ENCODE data around the gene CAB39L. TPM values are rescaled to one million over a fixed set of nuclear protein-coding genes. Genes with fewer than 3 reads are reported as not detected.

The CAB39L gene
- polyA plus RNA-seq, 1 of the 3 experiments (the other 2 are of a cell fraction) = 2.6 TPM

DNA sequence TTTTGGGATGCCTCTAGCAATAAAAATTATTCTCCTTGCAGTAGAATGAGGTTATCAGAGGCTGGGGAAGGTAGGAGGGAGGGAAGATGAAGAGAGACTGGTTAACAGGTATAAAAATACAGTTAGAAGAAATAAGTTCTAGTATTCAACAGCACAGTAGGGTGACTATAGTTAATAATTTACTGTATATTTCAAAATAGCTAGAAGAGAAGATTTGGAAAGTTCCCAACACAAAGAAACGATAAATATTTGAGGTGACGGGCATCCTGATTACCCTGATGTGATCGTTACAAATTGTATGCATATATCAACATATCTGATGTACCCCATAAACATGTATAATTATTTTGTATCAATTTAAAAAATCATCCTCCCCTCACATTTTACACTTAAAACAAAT lies 102.3 kb downstream of the CAB39L start:
- Histone ChIP-seq H3K4me3 (ENCODE audit: low read depth in 2 of 2, low read length in 1 of 2) (no peak overlapping the region), H4K20me1 (ENCODE audit: insufficient read depth) (no peaks in the 10 kb centered on the region), H2AFZ (ENCODE audit: low read depth) (no peak overlapping the region), H3K4me1 (ENCODE audit: control insufficient read depth in 1 of 2, insufficient read depth in 2 of 2, low read depth in 1 of 2, low read length in 1 of 2) (no peaks in the 10 kb centered on the region), H3K79me2 (ENCODE audit: insufficient read depth) (no peaks in the 10 kb centered on the region), H3K9me2 (no peaks in the 10 kb centered on the region), H3K27ac (ENCODE audit: low read depth in 2 of 2, low read length in 1 of 2) (no peak overlapping the region), H3K9me3 (no peaks in the 10 kb centered on the region), H3K36me3 (replicated peaks in 1 of 2; ENCODE audit: control insufficient read depth in 1 of 2, insufficient read depth in 2 of 2, low read length in 1 of 2) (no peaks in the 10 kb centered on the region), H3F3A (replicated peaks; ENCODE audit: insufficient read depth) (no peaks in the 10 kb centered on the region), H3K9ac (no peak overlapping the region), H3K4me2 (no peak overlapping the region), H3K27me3 (ENCODE audit: insufficient read depth) (no peaks in the 10 kb centered on the region)
- DNase-seq = no peak
- ChIA-PET POLR2A (no interaction called here), CTCF (no interaction called here)
- 95% methylated on average over 3 of the region's 3 CpGs for WGBS (ENCODE audit: low lambda C conversion rate)
- no peak for TF ChIP-seq RAD21 (IDR thresholded peaks at IDR 0.05; ENCODE audit: low read length)
- TF ChIP-seq FOXJ3 (CRISPR knock-in tag; IDR thresholded peaks at IDR 0.05) = no peak
- no peak for TF ChIP-seq MEF2A (IDR thresholded peaks at IDR 0.05; ENCODE audit: borderline replicate concordance, low read depth)
- no peak for TF ChIP-seq RCOR1 (IDR thresholded peaks at IDR 0.05; ENCODE audit: low read length)
- TF ChIP-seq GATA2 (CRISPR knock-in tag; IDR thresholded peaks at IDR 0.05) = no peak
- TF ChIP-seq, protein P1, sequence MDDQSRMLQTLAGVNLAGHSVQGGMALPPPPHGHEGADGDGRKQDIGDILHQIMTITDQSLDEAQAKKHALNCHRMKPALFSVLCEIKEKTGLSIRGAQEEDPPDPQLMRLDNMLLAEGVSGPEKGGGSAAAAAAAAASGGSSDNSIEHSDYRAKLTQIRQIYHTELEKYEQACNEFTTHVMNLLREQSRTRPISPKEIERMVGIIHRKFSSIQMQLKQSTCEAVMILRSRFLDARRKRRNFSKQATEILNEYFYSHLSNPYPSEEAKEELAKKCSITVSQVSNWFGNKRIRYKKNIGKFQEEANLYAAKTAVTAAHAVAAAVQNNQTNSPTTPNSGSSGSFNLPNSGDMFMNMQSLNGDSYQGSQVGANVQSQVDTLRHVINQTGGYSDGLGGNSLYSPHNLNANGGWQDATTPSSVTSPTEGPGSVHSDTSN (IDR thresholded peaks at IDR 0.05) = no peak
- TF ChIP-seq, protein P2, sequence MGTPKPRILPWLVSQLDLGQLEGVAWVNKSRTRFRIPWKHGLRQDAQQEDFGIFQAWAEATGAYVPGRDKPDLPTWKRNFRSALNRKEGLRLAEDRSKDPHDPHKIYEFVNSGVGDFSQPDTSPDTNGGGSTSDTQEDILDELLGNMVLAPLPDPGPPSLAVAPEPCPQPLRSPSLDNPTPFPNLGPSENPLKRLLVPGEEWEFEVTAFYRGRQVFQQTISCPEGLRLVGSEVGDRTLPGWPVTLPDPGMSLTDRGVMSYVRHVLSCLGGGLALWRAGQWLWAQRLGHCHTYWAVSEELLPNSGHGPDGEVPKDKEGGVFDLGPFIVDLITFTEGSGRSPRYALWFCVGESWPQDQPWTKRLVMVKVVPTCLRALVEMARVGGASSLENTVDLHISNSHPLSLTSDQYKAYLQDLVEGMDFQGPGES (IDR thresholded peaks at IDR 0.05; ENCODE audit: low read depth, low read length) = no peak
- TF ChIP-seq RFX5 (IDR thresholded peaks at IDR 0.05; ENCODE audit: low read length) = no peak
- no peak for TF ChIP-seq NRF1 (IDR thresholded peaks at IDR 0.05; ENCODE audit: low read depth, low read length)
- no peak for TF ChIP-seq JUND (IDR thresholded peaks at IDR 0.05)
- TF ChIP-seq RXRA (IDR thresholded peaks at IDR 0.05; ENCODE audit: borderline replicate concordance, low read depth) = no peak

DNA sequence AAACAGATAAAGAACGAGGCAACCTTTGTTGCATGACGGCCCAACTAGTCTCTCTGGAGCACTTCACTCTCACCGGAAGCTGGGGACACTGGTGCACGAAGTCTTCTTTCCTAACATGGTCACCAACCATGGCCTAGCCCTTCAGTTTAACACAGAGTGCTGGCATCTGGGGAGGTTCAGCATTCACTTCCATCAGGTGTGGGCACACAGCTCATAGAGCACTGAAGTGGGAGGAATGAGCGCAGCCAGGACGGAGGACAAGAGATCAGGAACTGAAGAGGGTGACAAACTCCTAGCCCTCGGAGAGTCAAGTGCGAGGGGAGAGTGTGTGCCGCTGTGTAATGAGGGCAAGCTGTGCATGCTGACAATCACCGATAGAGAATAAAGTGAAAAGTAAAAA lies 103.7 kb downstream of the CAB39L start:
- DNase-seq = no peak
- no peak for TF ChIP-seq SMC3 (IDR thresholded peaks at IDR 0.05; ENCODE audit: low read depth, low read length)
- TF ChIP-seq TAF1 (IDR thresholded peaks at IDR 0.05; ENCODE audit: borderline replicate concordance, low read depth, low read length) = no peak
- no peak for TF ChIP-seq RXRA (IDR thresholded peaks at IDR 0.05; ENCODE audit: borderline replicate concordance, low read depth)
- TF ChIP-seq, protein P3, sequence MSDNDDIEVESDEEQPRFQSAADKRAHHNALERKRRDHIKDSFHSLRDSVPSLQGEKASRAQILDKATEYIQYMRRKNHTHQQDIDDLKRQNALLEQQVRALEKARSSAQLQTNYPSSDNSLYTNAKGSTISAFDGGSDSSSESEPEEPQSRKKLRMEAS (IDR thresholded peaks at IDR 0.05; ENCODE audit: low read depth) = no peak
- TF ChIP-seq TCF12 (IDR thresholded peaks at IDR 0.05) = no peak
- TF ChIP-seq, protein P4, sequence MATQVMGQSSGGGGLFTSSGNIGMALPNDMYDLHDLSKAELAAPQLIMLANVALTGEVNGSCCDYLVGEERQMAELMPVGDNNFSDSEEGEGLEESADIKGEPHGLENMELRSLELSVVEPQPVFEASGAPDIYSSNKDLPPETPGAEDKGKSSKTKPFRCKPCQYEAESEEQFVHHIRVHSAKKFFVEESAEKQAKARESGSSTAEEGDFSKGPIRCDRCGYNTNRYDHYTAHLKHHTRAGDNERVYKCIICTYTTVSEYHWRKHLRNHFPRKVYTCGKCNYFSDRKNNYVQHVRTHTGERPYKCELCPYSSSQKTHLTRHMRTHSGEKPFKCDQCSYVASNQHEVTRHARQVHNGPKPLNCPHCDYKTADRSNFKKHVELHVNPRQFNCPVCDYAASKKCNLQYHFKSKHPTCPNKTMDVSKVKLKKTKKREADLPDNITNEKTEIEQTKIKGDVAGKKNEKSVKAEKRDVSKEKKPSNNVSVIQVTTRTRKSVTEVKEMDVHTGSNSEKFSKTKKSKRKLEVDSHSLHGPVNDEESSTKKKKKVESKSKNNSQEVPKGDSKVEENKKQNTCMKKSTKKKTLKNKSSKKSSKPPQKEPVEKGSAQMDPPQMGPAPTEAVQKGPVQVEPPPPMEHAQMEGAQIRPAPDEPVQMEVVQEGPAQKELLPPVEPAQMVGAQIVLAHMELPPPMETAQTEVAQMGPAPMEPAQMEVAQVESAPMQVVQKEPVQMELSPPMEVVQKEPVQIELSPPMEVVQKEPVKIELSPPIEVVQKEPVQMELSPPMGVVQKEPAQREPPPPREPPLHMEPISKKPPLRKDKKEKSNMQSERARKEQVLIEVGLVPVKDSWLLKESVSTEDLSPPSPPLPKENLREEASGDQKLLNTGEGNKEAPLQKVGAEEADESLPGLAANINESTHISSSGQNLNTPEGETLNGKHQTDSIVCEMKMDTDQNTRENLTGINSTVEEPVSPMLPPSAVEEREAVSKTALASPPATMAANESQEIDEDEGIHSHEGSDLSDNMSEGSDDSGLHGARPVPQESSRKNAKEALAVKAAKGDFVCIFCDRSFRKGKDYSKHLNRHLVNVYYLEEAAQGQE (IDR thresholded peaks at IDR 0.05; ENCODE audit: low read depth, low read length) = no peak
- TF ChIP-seq EZH2phosphoT487 (IDR thresholded peaks at IDR 0.05; ENCODE audit: borderline replicate concordance, low read depth) = no peak
- no peak for TF ChIP-seq NFIC (IDR thresholded peaks at IDR 0.05; ENCODE audit: borderline replicate concordance)
- no peak for TF ChIP-seq ELF1 (IDR thresholded peaks at IDR 0.05)
- no peak for TF ChIP-seq GATA2 (CRISPR knock-in tag; IDR thresholded peaks at IDR 0.05)
- WGBS (ENCODE audit: low lambda C conversion rate) = 92% methylated on average over 10 of the region's 10 CpGs
- H3F3A ChIP-seq (replicated peaks; ENCODE audit: insufficient read depth) = no peaks in the 10 kb centered on the region
- CTCF ChIA-PET = no interaction called here
- H2AFZ ChIP-seq (ENCODE audit: low read depth) = no peak overlapping the region
- no peaks in the 10 kb centered on the region for H3K9me2 ChIP-seq
- no peaks in the 10 kb centered on the region for H3K4me1 ChIP-seq (ENCODE audit: control insufficient read depth in 1 of 2, insufficient read depth in 2 of 2, low read depth in 1 of 2, low read length in 1 of 2)
- H3K9ac ChIP-seq = no peak overlapping the region
- H3K27ac ChIP-seq (ENCODE audit: low read depth in 2 of 2, low read length in 1 of 2) = no peak overlapping the region
- POLR2A ChIA-PET = no interaction called here
- H4K20me1 ChIP-seq (ENCODE audit: insufficient read depth) = no peaks in the 10 kb centered on the region
- H3K27me3 ChIP-seq (ENCODE audit: insufficient read depth) = no peaks in the 10 kb centered on the region
- no peak overlapping the region for H3K4me3 ChIP-seq (ENCODE audit: low read depth in 2 of 2, low read length in 1 of 2)
- H3K36me3 ChIP-seq (replicated peaks in 1 of 2; ENCODE audit: control insufficient read depth in 1 of 2, insufficient read depth in 2 of 2, low read length in 1 of 2) = peaks cover 0 to 6% of the 10 kb centered on the region in 2 experiments
- no peaks in the 10 kb centered on the region for H3K79me2 ChIP-seq (ENCODE audit: insufficient read depth)
- H3K4me2 ChIP-seq = no peak overlapping the region
- H3K9me3 ChIP-seq = no peaks in the 10 kb centered on the region
